ENCODE results near the gene C1QTNF12. TPM values are rescaled to one million over a fixed set of nuclear protein-coding genes. Genes with fewer than 3 reads are reported as not detected.

Gene C1QTNF12
- polyA plus RNA-seq, 1 of the 3 experiments (the other 2 are of a cell fraction): 0.59 TPM

DNA sequence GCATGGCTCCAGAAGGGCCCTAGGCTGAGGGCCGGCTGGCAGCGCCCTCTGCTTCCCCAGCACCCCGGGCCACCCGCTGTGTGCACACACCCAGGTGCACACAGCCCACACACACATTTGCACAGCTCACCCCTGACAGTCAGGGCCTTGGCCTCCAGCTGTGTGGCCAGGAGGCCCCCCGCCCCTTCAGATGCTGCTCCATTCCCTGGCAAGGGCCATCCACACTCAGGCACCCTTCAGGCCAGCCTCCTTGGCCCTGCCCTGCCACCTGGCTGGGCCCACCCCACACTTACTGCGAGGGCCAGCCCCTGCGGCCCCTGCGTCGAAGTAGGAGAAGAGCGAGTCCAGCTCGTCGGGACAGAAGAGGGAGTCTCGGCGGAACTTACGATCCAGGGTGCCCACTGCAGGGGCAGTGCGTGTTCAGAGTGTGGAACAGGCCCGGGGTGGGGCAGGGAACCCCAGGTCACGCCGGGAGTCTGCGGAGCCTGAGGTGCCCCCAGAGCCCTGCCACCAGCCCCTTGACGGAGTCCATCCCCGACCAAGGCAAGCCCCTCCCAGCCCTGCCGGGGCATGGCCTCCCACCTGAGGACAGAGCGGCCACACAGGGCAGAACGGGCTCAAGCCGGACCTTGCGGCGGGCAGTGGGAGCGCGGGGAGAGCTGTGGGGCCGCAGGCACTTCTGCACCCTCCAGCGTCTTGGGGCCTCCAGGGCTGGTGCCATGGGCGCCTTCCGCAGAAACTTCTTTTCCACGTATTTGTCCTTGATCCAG is 48.8 kb upstream of the C1QTNF12 start (continued):
- no peak for TF ChIP-seq YY1 (IDR thresholded peaks at IDR 0.05; ENCODE audit: low read depth)

DNA sequence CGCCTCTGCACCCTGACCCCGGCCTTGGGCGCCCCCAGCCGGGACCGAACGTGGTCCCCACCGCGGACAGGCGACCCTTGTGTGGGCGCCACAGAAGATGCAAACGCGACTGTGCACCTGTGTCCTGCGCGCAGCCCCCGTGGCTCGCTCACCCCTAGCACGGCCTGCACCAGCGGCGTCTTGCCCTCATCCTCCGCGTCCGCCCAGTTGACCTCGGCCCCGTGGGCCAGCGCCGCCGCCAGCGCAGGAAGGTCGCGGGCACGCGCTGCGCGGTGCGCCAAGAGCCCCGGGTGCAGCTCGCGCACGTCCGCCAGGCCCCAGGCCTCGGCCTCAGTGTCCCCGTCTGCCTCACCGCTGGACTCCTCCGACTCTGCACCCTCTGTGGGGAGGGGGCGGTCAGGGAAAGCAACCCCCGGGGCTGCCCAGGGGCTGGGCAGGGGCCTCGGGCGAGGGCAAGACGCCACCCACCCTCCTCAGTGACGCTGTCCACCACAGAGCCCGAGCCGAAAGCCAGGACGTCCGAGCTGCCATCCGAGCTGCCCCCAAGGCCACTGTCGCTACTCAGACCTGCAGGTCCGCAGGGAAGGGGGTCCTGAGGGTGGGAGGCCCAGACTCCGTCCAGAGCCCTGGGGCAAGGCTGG is 47.8 kb upstream of the C1QTNF12 start:
- Histone ChIP-seq H3K9ac (no peak overlapping the region), H3K9me3 (no peaks in the 10 kb centered on the region), H3K4me2 (no peak overlapping the region), H2AFZ (ENCODE audit: low read depth) (no peak overlapping the region), H3K4me3 (ENCODE audit: low read depth in 2 of 2, low read length in 1 of 2) (no peak overlapping the region), H3K9me2 (no peaks in the 10 kb centered on the region), H3K79me2 (ENCODE audit: insufficient read depth) (no peaks in the 10 kb centered on the region), H3F3A (replicated peaks; ENCODE audit: insufficient read depth) (no peaks in the 10 kb centered on the region), H3K4me1 (ENCODE audit: control insufficient read depth in 1 of 2, insufficient read depth in 2 of 2, low read depth in 1 of 2, low read length in 1 of 2) (peaks cover 0 to 9% of the 10 kb centered on the region in 2 experiments; a peak in 1 of 4 replicates), H3K27me3 (ENCODE audit: insufficient read depth) (no peaks in the 10 kb centered on the region), H3K27ac (ENCODE audit: low read depth in 2 of 2, low read length in 1 of 2) (no peak overlapping the region), H4K20me1 (ENCODE audit: insufficient read depth) (no peaks in the 10 kb centered on the region), H3K36me3 (replicated peaks in 1 of 2; ENCODE audit: control insufficient read depth in 1 of 2, insufficient read depth in 2 of 2, low read length in 1 of 2) (peaks cover 0 to 18% of the 10 kb centered on the region in 2 experiments)
- POLR2A ChIA-PET: no interaction called here
- DNase-seq: no peak
- CTCF ChIA-PET: interaction anchor here (0.9 to 7.3 kb wide), 5 partner anchors 8 to 262 kb away, joined by 3 to 131 read pairs (median 4); no protein-coding TSS in a partner anchor
- TF ChIP-seq TCF12 (IDR thresholded peaks at IDR 0.05) (no peak), RXRA (IDR thresholded peaks at IDR 0.05; ENCODE audit: borderline replicate concordance, low read depth) (no peak), EZH2phosphoT487 (IDR thresholded peaks at IDR 0.05; ENCODE audit: borderline replicate concordance, low read depth) (no peak), SIN3A (IDR thresholded peaks at IDR 0.05; ENCODE audit: borderline replicate concordance, low read depth, low read length) (no peak), POLR2AphosphoS5 (IDR thresholded peaks at IDR 0.05; ENCODE audit: low read depth, low read length) (no peak), NRF1 (IDR thresholded peaks at IDR 0.05; ENCODE audit: low read depth, low read length) (no peak), RAD21 (IDR thresholded peaks at IDR 0.05; ENCODE audit: low read length) (no peak)
- TF ChIP-seq, protein P1, sequence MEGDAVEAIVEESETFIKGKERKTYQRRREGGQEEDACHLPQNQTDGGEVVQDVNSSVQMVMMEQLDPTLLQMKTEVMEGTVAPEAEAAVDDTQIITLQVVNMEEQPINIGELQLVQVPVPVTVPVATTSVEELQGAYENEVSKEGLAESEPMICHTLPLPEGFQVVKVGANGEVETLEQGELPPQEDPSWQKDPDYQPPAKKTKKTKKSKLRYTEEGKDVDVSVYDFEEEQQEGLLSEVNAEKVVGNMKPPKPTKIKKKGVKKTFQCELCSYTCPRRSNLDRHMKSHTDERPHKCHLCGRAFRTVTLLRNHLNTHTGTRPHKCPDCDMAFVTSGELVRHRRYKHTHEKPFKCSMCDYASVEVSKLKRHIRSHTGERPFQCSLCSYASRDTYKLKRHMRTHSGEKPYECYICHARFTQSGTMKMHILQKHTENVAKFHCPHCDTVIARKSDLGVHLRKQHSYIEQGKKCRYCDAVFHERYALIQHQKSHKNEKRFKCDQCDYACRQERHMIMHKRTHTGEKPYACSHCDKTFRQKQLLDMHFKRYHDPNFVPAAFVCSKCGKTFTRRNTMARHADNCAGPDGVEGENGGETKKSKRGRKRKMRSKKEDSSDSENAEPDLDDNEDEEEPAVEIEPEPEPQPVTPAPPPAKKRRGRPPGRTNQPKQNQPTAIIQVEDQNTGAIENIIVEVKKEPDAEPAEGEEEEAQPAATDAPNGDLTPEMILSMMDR (IDR thresholded peaks at IDR 0.05): no peak
- TF ChIP-seq, protein P2, sequence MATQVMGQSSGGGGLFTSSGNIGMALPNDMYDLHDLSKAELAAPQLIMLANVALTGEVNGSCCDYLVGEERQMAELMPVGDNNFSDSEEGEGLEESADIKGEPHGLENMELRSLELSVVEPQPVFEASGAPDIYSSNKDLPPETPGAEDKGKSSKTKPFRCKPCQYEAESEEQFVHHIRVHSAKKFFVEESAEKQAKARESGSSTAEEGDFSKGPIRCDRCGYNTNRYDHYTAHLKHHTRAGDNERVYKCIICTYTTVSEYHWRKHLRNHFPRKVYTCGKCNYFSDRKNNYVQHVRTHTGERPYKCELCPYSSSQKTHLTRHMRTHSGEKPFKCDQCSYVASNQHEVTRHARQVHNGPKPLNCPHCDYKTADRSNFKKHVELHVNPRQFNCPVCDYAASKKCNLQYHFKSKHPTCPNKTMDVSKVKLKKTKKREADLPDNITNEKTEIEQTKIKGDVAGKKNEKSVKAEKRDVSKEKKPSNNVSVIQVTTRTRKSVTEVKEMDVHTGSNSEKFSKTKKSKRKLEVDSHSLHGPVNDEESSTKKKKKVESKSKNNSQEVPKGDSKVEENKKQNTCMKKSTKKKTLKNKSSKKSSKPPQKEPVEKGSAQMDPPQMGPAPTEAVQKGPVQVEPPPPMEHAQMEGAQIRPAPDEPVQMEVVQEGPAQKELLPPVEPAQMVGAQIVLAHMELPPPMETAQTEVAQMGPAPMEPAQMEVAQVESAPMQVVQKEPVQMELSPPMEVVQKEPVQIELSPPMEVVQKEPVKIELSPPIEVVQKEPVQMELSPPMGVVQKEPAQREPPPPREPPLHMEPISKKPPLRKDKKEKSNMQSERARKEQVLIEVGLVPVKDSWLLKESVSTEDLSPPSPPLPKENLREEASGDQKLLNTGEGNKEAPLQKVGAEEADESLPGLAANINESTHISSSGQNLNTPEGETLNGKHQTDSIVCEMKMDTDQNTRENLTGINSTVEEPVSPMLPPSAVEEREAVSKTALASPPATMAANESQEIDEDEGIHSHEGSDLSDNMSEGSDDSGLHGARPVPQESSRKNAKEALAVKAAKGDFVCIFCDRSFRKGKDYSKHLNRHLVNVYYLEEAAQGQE (IDR thresholded peaks at IDR 0.05; ENCODE audit: low read depth, low read length): no peak
- TF ChIP-seq, protein P3, sequence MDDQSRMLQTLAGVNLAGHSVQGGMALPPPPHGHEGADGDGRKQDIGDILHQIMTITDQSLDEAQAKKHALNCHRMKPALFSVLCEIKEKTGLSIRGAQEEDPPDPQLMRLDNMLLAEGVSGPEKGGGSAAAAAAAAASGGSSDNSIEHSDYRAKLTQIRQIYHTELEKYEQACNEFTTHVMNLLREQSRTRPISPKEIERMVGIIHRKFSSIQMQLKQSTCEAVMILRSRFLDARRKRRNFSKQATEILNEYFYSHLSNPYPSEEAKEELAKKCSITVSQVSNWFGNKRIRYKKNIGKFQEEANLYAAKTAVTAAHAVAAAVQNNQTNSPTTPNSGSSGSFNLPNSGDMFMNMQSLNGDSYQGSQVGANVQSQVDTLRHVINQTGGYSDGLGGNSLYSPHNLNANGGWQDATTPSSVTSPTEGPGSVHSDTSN (IDR thresholded peaks at IDR 0.05): no peak
- WGBS (ENCODE audit: low lambda C conversion rate): 94% methylated on average over 42 of the region's 58 CpGs

Data from SK-N-SH (cell line).